HEK293 (cell line): Measurements from ENCODE around the gene SREBF2.

Experiments used
- ATF2 ChIP-seq: fragments of 450-650 bp; formaldehyde crosslinking; IDR thresholded peaks from 2 replicates; pipeline ENCODE4 v1.5.1; 2016; ENCODE audit warnings: missing biosample characterization, missing genetic modification characterization, low read depth
- CTCF ChIP-seq: fragments of 450-650 bp; formaldehyde crosslinking; IDR thresholded peaks from 2 replicates; pipeline ENCODE4 v1.5.1; 2016; ENCODE audit warnings: missing biosample characterization, missing genetic modification characterization
- ELK4 ChIP-seq: IDR thresholded peaks from 2 replicates; pipeline ENCODE4 v1.6.1; 2011; ENCODE audit warnings: mild to moderate bottlenecking, low read depth, low read length, borderline replicate concordance
- PATZ1 ChIP-seq: fragments of 450-650 bp; formaldehyde crosslinking; IDR thresholded peaks from 2 replicates; pipeline ENCODE4 v1.5.1; 2016; ENCODE audit warnings: missing biosample characterization, missing genetic modification characterization
- PRDM10 ChIP-seq: fragments of 450-650 bp; formaldehyde crosslinking; IDR thresholded peaks from 2 replicates; pipeline ENCODE4 v1.5.1; 2016; ENCODE audit warnings: missing biosample characterization, missing genetic modification characterization
- REPIN1 ChIP-seq: fragments of 450-650 bp; formaldehyde crosslinking; IDR thresholded peaks from 2 replicates; pipeline ENCODE4 v1.5.1; 2017; ENCODE audit warnings: missing biosample characterization, missing genetic modification characterization, low read depth
- ZBTB11 ChIP-seq: fragments of 450-650 bp; formaldehyde crosslinking; conservative IDR thresholded peaks from 2 replicates; pipeline ENCODE4 v1.5.1; 2016; ENCODE audit warnings: low read depth, missing biosample characterization, missing genetic modification characterization
- ZBTB49 ChIP-seq: fragments of 450-650 bp; formaldehyde crosslinking; IDR thresholded peaks from 2 replicates; pipeline ENCODE4 v1.5.1; 2016; ENCODE audit warnings: missing biosample characterization, missing genetic modification characterization, low read depth
- ZNF23 ChIP-seq: fragments of 450-650 bp; formaldehyde crosslinking; IDR thresholded peaks from 2 replicates; pipeline ENCODE4 v1.5.1; 2016; ENCODE audit warnings: missing biosample characterization, missing genetic modification characterization, borderline replicate concordance
- ZNF302 ChIP-seq: fragments of 450-650 bp; formaldehyde crosslinking; IDR thresholded peaks from 2 replicates; pipeline ENCODE4 v1.5.1; 2016; ENCODE audit warnings: missing biosample characterization, missing genetic modification characterization, low read depth
- ZNF558 ChIP-seq: fragments of 450-650 bp; formaldehyde crosslinking; IDR thresholded peaks from 2 replicates; pipeline ENCODE4 v1.5.1; 2016; ENCODE audit warnings: missing biosample characterization, missing genetic modification characterization
- ZNF610 ChIP-seq: fragments of 450-650 bp; formaldehyde crosslinking; IDR thresholded peaks from 2 replicates; pipeline ENCODE4 v1.5.1; 2016; ENCODE audit warnings: missing biosample characterization, missing genetic modification characterization, borderline replicate concordance
- ZNF639 ChIP-seq: fragments of 450-650 bp; formaldehyde crosslinking; IDR thresholded peaks from 2 replicates; pipeline ENCODE4 v1.5.1; 2016; ENCODE audit warnings: missing biosample characterization, missing genetic modification characterization
- ZNF837 ChIP-seq: fragments of 450-650 bp; formaldehyde crosslinking; IDR thresholded peaks from 2 replicates; pipeline ENCODE4 v1.5.1; 2016; ENCODE audit warnings: missing biosample characterization, missing genetic modification characterization

- TF ChIP-seq CTCF (tag by site-specific recombination) (no peak), ZNF23 (tag by site-specific recombination) (no peak), ZNF639 (no peak), ZNF610 (tag by site-specific recombination) (no peak), ZNF302 (tag by site-specific recombination) (no peak), ZNF558 (tag by site-specific recombination) (no peak), REPIN1 (no peak), ZBTB49 (tag by site-specific recombination) (no peak), PRDM10 (no peak), ELK4 (no peak), ZBTB11 (no peak), ATF2 (tag by site-specific recombination) (no peak), PATZ1 (tag by site-specific recombination) (no peak), ZNF837 (tag by site-specific recombination) (no peak)
These were observed 83.0 kb downstream of the SREBF2 start for GRCh38 chr22:41915786-41916493.
